Liver (tissue), 3 donors: Measurements from ENCODE around the gene TRIM56.
"Not testable (repeated sequence)": the region's sequence is repeated elsewhere in the genome, so short reads cannot be mapped to it uniquely, and the experiment has no call there.

Experiments
- CTCF ChIP-seq: fragments of 150-350 bp; IDR thresholded peaks from 2 replicates; pipeline ENCODE4 v1.5.1; 2017; ENCODE audit warnings: improper control_type of control experiment, low read depth, low read length; ENCODE audit not compliant: missing input control
- FOXA2 ChIP-seq: IDR thresholded peaks from 2 replicates; pipeline ENCODE4 v1.6.1; 2016; ENCODE audit warnings: antibody characterized with exemption
- RAD21 ChIP-seq, 2 donors: IDR thresholded peaks; 2 replicates each; pipeline ENCODE4 v1.6.1; 2016; ENCODE audit warnings: antibody characterized with exemption in 2 of 2, mild to moderate bottlenecking in 2 of 2
- YY1 ChIP-seq: IDR thresholded peaks from 2 replicates; pipeline ENCODE4 v1.6.1; 2016; ENCODE audit warnings: antibody characterized with exemption, mild to moderate bottlenecking
- donor health status: healthy.
- donor health status: healthy.

- not testable (repeated sequence) for TF ChIP-seq RAD21 (IDR thresholded peaks at IDR 0.05); FOXA2; CTCF; YY1
These were observed 44.0 kb upstream of the TRIM56 start for GRCh38 chr7:101041283-101041682.
